IMR-90 (cell line): ENCODE data around the gene CYSLTR2.

Experiments
- CEBPB ChIP-seq: IDR thresholded peaks from 2 replicates; pipeline ENCODE4 v1.6.1; 2012; ENCODE audit warnings: low read depth, low read length, improper control_type of control experiment
- FOS ChIP-seq: fragments of 150-350 bp; IDR thresholded peaks from 2 replicates; pipeline ENCODE4 v1.6.1; 2016; ENCODE audit warnings: low read depth, low read length
- MAFK ChIP-seq: IDR thresholded peaks from 2 replicates; pipeline ENCODE4 v1.6.1; 2012; ENCODE audit warnings: low read depth, low read length, improper control_type of control experiment
- NFE2L2 ChIP-seq: fragments of 150-350 bp; IDR thresholded peaks from 2 replicates; pipeline ENCODE4 v1.6.1; 2016; ENCODE audit warnings: low read depth, mild to moderate bottlenecking, low read length
- POLR2A ChIP-seq: IDR thresholded peaks from 2 replicates; pipeline ENCODE4 v1.6.1; 2012; ENCODE audit warnings: mild to moderate bottlenecking, low read depth, low read length
- SMC3 ChIP-seq: fragments of 150-350 bp; IDR thresholded peaks from 2 replicates; pipeline ENCODE4 v1.6.1; 2016; ENCODE audit warnings: low read depth, mild to moderate bottlenecking, antibody characterized with exemption, low read length, moderate library complexity
- TF ChIP-seq, protein P1 (sequence below): conservative IDR thresholded peaks from 2 replicates; pipeline ENCODE4 v1.5.1; 2012; ENCODE audit warnings: mild to moderate bottlenecking, low read depth, low read length, improper control_type of control experiment

DNA sequence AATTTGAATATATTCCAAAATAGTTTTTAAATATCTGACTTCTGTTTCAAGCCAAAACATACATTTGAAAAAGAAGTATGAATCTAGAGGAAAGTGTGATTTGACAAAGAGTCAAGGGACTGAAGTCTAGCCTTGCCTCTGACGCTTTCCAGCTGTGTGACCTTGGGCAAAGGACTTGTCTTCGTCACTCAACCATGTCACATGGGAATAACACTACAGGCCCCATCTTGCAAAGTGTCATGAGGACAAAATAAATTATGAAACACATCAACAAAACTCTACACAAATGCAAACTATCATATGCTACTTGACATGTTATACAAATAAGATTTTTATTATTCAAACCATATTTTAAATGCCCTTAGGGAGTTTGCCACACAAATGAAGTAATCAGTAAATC lies 73.0 kb downstream of the CYSLTR2 start:
- no peak for TF ChIP-seq SMC3
- no peak for TF ChIP-seq POLR2A
- TF ChIP-seq, protein P1, sequence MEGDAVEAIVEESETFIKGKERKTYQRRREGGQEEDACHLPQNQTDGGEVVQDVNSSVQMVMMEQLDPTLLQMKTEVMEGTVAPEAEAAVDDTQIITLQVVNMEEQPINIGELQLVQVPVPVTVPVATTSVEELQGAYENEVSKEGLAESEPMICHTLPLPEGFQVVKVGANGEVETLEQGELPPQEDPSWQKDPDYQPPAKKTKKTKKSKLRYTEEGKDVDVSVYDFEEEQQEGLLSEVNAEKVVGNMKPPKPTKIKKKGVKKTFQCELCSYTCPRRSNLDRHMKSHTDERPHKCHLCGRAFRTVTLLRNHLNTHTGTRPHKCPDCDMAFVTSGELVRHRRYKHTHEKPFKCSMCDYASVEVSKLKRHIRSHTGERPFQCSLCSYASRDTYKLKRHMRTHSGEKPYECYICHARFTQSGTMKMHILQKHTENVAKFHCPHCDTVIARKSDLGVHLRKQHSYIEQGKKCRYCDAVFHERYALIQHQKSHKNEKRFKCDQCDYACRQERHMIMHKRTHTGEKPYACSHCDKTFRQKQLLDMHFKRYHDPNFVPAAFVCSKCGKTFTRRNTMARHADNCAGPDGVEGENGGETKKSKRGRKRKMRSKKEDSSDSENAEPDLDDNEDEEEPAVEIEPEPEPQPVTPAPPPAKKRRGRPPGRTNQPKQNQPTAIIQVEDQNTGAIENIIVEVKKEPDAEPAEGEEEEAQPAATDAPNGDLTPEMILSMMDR, result no peak
- TF ChIP-seq CEBPB, result no peak
- TF ChIP-seq NFE2L2, result no peak
- no peak for TF ChIP-seq MAFK
- no peak for TF ChIP-seq FOS
